HCT116 (cell line): Measurements from ENCODE around the gene RXYLT1.

ENCODE experiments used
- EZH2 ChIP-seq: fragments of 200-600 bp; sonication (generic); IDR thresholded peaks from 2 replicates; pipeline ENCODE4 v1.6.1; 2017; ENCODE audit warnings: antibody characterized with exemption, mixed run types
- POLR2A ChIP-seq: IDR thresholded peaks from 2 replicates; pipeline ENCODE4 v1.7.0; 2011; ENCODE audit warnings: borderline replicate concordance; ENCODE audit not compliant: insufficient read depth, insufficient read length; ENCODE audit errors: extremely low read depth
- POLR2AphosphoS5 ChIP-seq: IDR thresholded peaks from 2 replicates; pipeline ENCODE4 v1.6.1; 2011; ENCODE audit warnings: mild to moderate bottlenecking, low read depth, low read length, moderate library complexity
- RAD21 ChIP-seq: IDR thresholded peaks from 2 replicates; pipeline ENCODE4 v1.6.1; 2012; ENCODE audit warnings: low read depth, mild to moderate bottlenecking
- SIN3A ChIP-seq: IDR thresholded peaks from 2 replicates; pipeline ENCODE4 v1.6.1; 2012; ENCODE audit warnings: low read depth
- TCF7L2 ChIP-seq: IDR thresholded peaks from 2 replicates; pipeline ENCODE4 v1.7.0; 2011; ENCODE audit warnings: borderline replicate concordance, inconsistent platforms; ENCODE audit not compliant: insufficient read depth, insufficient read length; ENCODE audit errors: extremely low read depth
- TF ChIP-seq, protein P1 (sequence below), 3 experiments: fragments of 200-600 bp in 1 of 3; sonication (generic) in 1 of 3; IDR thresholded peaks in 2 of 3; conservative IDR thresholded peaks in 1 of 3; 2 replicates each; pipeline ENCODE4 v1.5.1; 2012 to 2017; ENCODE audit warnings: low read depth in 2 of 3, low read length in 2 of 3, antibody characterized with exemption in 1 of 3, borderline replicate concordance in 1 of 3, control low read depth in 1 of 3, mild to moderate bottlenecking in 1 of 3, mixed read lengths in 1 of 3, mixed run types in 1 of 3, moderate library complexity in 1 of 3; ENCODE audit not compliant: insufficient read depth in 1 of 3
- TF ChIP-seq, protein P2 (sequence below): IDR thresholded peaks from 2 replicates; pipeline ENCODE4 v1.6.1; 2011; ENCODE audit warnings: mild to moderate bottlenecking, low read length, moderate library complexity; ENCODE audit not compliant: insufficient replicate concordance; ENCODE audit errors: extremely low read depth

DNA sequence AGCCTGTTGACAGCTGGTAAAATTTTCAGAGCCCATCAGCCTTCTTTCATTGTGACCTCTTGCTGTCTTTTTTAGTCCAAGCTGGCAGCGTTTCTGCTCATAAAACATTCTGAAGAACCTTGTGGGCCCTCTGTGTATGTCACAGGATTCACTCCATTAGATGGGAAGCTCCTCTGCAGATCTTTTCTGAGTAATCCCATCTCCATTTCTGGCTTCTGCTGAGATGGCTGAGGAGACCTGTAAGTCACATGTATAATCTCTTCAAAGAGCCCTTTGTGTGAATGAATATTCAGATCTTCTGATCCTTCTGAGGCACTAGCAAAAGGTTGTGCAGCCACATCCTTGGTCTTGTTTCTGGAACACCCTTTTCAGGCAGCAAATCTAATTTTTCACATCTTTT lies 2.8 kb downstream of the RXYLT1 start:
- TF ChIP-seq SIN3A = no peak
- TF ChIP-seq, protein P1, sequence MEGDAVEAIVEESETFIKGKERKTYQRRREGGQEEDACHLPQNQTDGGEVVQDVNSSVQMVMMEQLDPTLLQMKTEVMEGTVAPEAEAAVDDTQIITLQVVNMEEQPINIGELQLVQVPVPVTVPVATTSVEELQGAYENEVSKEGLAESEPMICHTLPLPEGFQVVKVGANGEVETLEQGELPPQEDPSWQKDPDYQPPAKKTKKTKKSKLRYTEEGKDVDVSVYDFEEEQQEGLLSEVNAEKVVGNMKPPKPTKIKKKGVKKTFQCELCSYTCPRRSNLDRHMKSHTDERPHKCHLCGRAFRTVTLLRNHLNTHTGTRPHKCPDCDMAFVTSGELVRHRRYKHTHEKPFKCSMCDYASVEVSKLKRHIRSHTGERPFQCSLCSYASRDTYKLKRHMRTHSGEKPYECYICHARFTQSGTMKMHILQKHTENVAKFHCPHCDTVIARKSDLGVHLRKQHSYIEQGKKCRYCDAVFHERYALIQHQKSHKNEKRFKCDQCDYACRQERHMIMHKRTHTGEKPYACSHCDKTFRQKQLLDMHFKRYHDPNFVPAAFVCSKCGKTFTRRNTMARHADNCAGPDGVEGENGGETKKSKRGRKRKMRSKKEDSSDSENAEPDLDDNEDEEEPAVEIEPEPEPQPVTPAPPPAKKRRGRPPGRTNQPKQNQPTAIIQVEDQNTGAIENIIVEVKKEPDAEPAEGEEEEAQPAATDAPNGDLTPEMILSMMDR (IDR thresholded peaks at IDR 0.05 in 2 of 3, conservative IDR thresholded peaks at IDR 0.05 in 1 of 3; ENCODE audit: borderline replicate concordance in 1 of 3, insufficient read depth in 1 of 3, low read depth in 2 of 3, low read length in 2 of 3) = no peak
- TF ChIP-seq RAD21 = no peak
- TF ChIP-seq EZH2 = no peak
- TF ChIP-seq, protein P2, sequence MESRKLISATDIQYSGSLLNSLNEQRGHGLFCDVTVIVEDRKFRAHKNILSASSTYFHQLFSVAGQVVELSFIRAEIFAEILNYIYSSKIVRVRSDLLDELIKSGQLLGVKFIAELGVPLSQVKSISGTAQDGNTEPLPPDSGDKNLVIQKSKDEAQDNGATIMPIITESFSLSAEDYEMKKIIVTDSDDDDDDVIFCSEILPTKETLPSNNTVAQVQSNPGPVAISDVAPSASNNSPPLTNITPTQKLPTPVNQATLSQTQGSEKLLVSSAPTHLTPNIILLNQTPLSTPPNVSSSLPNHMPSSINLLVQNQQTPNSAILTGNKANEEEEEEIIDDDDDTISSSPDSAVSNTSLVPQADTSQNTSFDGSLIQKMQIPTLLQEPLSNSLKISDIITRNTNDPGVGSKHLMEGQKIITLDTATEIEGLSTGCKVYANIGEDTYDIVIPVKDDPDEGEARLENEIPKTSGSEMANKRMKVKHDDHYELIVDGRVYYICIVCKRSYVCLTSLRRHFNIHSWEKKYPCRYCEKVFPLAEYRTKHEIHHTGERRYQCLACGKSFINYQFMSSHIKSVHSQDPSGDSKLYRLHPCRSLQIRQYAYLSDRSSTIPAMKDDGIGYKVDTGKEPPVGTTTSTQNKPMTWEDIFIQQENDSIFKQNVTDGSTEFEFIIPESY = no peak
- TF ChIP-seq POLR2AphosphoS5 = no peak
- TF ChIP-seq TCF7L2 = no peak
- no peak for TF ChIP-seq POLR2A
